ENCODE data around the gene RPH3AL. TPM values are rescaled to one million over a fixed set of nuclear protein-coding genes. Genes with fewer than 3 reads are reported as not detected.

RPH3AL gene
- total RNA-seq, 4 donors from 2014 or later = 13.0 to 49.2 (median 26.9) TPM

DNA sequence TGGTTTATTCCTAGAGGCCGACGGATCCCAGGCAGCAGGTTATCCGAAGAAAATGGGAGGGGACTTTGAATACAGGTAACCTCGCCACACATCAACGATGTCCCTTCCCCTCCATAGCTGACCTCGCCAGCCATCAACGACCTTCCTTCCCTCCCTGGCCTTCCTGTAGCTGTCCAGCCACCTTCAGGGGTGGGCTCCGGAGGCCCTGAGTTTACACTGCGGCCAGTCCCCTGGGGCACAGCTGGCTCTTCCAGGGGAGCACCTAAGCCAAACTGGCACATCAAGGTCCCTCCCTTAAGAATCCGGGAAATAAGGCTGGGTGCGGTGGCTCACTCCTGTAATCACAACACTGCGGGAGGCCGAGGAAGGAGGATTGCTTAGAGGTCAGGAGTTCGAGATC, 10.1 kb upstream of the RPH3AL start:
- no peak for TF ChIP-seq CTCF (IDR thresholded peaks at IDR 0.05; ENCODE audit: low read depth)

DNA sequence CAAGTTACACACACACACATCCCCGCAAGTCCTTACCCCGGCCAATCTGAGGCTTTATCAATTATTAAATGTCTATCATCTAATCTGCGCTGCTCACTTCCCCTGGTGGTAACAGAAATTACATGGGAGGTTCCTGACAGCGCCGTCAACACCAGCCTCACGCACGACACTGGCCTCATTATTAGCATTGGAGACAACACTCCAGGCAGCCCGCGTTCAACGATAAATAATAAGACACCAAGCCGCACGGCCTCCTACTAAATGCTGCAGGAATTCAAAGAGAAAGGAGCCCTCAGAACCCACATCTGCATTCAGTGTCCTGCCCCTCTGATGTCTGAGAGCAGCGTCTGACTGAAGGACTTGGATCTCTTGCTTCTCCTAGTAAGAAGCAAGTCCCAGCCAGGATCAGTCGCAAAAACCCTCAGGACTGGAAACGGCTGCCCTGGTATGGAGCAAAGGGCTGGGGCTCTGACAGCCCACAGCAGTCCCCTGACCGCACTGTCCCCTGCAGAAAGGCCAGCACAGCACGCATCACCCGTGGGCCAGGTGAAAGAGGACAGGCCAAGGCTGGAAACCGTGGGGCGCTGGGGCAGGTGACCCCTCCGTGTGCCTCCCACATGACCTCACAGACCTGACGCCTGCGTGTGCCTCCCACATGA, 7.6 kb upstream of the RPH3AL start:
- TF ChIP-seq CTCF (IDR thresholded peaks at IDR 0.05; ENCODE audit: low read depth) = no peak

- TF ChIP-seq CTCF (IDR thresholded peaks at IDR 0.05; ENCODE audit: low read depth) = no peak
Observed at GRCh38 chr17:358491-359151, 6.0 kb upstream of the RPH3AL start.

DNA sequence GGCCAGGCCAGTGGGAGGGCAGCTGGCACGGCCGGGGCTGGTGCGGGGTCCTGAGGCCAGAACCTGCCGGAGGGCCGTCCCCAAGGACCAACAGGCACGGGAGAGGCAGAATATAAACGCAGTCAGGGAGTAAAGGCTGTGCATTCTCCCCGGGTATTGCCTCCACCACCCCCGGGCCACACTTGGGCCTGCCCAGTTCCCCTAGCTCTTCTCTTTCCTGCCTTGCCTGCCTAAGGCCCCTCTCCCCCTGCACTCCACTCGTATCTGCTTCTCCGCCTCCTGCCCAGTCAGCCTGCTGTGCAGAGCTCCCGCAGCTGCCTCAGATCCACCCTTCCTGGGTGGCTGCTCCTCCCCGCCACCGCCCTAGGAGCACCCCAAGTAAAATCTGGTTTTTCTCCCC, 5.0 kb upstream of the RPH3AL start:
- no peak for TF ChIP-seq CTCF (IDR thresholded peaks at IDR 0.05; ENCODE audit: low read depth)

GRCh38 chr17:356671-357434, 4.2 kb upstream of the RPH3AL start:
- no peak for TF ChIP-seq CTCF (IDR thresholded peaks at IDR 0.05; ENCODE audit: low read depth)

- no peak for TF ChIP-seq CTCF (IDR thresholded peaks at IDR 0.05; ENCODE audit: low read depth)
Observed at GRCh38 chr17:354651-355556, 2.3 kb upstream of the RPH3AL start.
